Activated naive CD4-positive, alpha-beta T cell (primary cell): ENCODE measurements around the gene NFKBIA.
A peak's percentile ranks its signal among the peaks of the same experiment; 100 is the strongest.
"Not testable (repeated sequence)": the region's sequence is repeated elsewhere in the genome, so short reads cannot be mapped to it uniquely, and the experiment has no call there.

Experiments
- DNase-seq, 4 experiments: peaks; one replicate each; lab custom pipeline; 2025; lab: John Stamatoyannopoulos, UW

Gene NFKBIA

DNA sequence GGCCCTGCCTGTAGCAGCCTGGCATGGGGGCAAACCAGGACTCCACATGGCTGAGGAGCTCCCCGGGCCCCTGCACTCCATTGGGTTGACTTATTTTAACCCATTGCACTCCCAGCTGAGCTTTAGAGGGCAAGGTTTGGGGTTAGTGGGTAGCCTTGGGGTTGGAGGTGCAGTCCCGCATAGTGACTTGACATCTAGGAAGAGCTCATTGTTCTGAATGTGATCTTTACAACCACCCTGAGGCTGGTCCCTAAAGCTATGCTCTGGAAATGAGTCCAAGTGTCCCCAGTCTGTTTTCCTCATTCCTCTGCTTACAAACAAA lies 36.4 kb downstream of the NFKBIA start:
- no peak for DNase-seq

DNA sequence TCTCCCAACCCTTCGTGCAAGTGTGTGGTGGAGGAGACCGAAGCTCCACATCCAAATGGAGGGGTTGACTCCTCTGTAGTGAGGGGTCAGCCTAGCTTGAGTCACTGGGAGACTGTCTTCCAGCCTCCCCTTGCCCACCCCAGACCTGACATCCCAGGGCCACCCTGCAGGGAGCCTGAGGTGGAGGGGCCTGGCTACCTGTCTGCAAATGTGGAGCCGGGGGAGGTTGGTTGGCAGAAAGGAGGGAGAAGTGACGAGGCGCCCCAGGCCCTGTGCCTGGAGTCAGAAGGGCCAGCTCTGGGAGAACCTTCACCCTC lies 37.5 kb downstream of the NFKBIA start:
- DNase-seq, result no peak

DNA sequence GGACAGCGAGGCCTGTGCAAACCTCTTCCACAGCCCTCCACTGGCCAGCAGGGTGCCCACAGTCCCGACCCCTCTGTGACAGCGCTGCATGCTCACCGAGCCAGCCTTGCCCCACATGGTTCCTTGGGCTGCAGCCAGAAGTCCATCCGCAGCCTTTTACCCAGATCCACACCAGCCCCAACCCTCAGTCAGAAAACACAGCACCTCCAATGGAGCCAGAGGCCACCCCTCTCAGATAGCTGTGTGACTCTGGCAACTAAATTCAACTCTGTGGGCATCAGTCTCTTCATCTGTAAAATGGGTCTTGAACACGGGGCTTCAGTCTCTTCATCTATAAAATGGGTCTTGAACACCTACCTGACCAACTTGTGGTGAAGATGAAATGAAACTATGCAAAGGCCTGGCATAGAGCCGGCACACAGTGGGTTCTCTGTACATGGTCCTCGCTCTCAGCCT lies 38.0 kb downstream of the NFKBIA start:
- DNase-seq, result no peak

DNA sequence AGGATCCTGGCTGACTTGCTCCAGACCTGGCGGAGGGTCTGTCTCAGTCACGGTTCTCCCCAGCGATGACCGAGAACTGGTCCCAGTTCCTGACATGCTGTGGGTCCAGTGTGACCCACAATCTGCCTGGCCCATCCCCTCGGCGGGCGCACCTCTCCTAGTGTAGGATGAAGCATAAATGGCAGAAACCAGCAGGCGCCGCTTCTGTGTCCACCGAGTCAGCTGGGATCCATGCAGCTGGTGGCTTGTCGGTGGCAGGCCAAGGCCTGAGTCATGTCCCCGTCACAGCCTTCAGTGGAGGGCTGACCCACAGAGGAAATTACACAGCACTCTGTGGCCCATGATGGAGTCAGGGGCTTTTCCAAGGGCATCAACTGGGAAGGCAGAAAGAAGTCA lies 38.5 kb downstream of the NFKBIA start:
- no peak for DNase-seq

DNA sequence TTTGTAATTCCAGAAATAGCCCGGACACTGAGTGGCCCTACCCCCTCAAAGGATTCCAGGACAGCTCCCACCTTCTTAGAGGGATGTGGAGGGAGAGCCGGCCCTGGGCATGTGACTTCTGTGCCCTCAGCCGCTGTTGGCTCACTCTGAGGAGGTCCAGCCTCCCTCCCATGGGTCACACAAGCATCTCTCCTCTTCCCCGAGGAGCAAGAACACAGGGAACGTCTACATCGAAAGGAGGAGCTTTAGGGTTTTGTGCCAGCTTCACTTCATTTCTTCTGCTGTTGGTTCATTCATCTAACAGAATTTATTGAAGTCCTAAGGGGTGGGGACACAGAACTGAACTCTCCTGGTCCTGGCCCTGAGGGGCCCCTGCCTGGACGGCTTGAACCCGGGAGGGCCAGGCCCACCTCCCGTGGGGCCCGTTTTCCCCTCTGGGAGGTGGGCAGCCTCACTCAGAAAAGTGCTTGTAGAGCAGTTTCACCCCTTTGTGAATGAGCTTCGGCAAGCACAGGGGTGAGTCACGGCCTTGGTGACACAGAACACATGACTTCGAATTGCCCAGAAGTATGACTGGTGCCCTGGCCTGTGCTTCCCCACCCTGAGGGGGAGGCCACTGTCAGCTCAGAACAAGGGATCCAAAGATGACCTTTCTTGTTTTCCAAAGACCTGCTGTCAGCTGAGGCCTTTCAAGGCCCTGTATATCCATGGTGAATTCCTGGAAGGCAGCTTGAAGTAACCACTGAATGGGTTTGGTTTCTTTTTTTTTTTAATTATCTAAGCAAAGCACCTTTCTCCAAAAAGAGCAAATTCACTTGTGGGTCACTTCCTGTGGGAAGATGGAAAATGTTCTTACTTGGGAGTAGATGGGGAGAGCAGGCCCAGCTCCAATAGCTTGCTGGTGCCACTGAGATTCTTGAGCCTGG lies 39.2 kb downstream of the NFKBIA start:
- DNase-seq, result peak in 3 of 4 experiments; percentile 8 to 27 (median 16)

DNA sequence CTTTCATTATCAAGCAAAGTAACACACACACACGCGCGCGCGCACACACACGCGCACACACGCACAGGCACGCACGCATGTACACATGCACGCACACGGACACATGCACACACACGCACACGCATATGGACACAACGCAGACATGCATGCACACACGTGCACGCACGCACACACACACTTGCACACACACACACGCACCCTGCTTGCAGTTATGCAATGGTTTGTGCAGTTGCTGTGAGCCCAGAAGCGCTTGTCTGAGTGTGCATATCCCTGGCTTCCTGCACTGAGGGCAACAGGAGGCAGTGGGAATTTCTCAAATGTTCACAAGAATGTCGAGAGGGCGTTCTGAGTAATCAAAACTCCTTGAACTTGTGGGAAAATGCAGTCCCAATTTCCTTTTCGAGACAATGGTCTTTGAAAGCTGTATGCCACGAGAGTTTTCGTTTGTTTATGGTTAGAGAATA lies 41.6 kb downstream of the NFKBIA start:
- DNase-seq, result no peak

DNA sequence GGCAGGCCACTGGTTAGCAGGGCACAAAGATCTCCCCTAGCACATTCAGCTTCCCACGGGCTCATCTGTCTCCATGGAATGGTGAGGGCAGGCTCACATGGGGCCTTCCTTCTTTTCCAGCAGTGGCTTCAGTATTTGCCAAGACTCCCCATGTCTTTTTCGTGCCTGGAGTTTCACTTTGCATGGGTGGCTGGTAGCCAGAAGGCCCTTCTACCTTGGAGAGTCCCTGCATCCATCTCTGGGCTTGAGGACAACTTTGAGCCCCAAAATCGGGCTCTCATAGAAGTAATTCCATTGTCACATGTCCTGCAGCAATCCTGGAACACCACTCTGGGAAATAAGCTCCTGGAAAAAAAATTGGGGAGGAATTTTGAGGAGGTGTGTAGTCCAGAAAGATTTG lies 42.1 kb downstream of the NFKBIA start:
- DNase-seq, result no peak

DNA sequence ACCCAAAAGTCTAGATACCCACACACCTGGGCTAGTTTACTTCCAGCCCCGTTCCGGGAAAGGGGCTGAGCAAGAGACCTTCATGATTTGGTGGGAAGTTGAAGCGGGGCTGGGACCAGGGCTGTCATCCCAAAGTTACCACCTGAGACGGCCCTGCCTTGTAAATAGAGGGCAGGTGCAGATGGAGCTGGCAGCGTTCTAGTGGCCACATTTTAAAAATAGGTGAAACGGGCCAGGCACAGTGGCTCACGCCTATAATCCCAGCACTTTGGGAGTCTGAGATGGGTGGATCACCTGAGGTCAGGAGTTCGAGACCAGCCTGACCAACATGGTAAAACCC lies 43.4 kb downstream of the NFKBIA start:
- no peak for DNase-seq

DNA sequence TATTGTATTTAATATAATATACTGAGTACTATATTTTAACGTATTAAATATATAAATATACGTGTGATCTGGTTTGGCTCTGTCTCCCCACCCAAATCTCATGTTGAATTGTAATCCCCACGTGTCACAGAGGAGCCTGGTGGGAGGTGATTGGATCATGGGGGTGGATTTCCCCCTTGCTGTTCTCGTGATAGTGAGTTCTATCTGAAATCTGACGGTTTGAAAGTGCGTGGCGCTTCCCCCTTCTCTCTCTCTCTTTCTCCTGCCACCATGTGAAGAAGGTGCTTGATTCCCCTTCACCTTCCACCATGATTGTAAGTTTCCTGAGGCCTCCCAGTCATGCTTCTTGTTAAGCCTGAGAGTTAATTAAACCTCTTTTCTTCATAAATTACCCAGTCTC lies 44.9 kb downstream of the NFKBIA start:
- not testable (repeated sequence) for DNase-seq

DNA sequence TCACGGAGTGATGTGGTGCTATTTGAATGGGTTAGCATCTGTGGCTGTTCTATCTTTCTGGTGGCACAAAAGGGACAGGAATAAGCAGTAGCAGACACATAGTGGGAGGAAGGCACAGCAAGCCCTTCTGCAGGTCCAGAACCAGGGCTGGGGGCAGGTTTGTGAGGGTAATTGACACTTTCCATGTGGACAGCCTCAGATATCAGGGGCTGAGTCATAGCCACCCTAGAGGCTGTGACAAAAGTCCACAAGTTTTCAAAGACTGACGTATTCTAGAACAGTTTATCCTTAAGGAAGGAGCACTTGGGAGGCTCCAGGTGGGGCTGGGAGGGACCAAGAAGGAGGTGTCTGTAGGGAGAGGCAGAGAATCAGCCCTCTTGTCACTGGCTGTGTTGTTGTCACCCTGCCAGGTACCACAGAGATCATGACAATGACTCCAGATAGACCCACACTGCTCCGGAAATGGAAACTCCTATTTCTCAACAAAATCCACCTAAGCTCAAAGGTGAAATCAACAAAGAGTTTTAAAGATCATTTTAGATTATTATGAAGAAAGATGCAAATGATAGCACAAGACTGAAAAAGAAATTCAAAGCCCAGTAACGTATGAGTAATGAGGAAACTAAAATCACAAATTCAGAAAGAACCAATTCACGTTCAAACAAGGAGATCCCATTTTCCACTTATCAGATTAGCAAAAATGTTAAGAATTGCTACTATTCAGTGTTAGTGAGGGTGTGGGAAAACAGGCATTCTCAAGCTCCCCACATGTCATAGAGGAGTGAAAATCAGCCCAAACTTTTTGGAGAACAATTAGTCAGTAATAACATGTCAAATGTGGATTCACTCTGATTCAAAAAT lies 48.3 kb downstream of the NFKBIA start:
- no peak for DNase-seq

DNA sequence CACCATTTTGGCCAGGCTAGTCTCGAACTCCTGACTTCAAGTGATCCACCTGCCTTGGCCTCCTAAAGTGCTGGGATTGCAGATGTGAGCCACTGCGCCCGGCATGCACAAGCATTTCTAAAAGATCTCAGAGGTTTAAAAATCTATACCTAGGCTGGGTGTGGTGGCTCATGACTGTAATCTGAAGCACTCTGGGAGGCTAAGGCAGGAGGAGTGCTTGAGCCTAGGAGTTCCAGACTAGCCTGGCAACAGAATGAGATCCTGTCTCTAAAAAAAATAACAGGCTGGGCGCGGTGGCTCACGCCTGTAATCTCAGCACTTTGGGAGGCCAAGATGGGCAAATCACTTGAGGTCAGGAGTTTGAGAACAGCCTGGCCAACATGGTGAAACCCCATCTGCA lies 49.3 kb downstream of the NFKBIA start:
- not testable (repeated sequence) for DNase-seq

DNA sequence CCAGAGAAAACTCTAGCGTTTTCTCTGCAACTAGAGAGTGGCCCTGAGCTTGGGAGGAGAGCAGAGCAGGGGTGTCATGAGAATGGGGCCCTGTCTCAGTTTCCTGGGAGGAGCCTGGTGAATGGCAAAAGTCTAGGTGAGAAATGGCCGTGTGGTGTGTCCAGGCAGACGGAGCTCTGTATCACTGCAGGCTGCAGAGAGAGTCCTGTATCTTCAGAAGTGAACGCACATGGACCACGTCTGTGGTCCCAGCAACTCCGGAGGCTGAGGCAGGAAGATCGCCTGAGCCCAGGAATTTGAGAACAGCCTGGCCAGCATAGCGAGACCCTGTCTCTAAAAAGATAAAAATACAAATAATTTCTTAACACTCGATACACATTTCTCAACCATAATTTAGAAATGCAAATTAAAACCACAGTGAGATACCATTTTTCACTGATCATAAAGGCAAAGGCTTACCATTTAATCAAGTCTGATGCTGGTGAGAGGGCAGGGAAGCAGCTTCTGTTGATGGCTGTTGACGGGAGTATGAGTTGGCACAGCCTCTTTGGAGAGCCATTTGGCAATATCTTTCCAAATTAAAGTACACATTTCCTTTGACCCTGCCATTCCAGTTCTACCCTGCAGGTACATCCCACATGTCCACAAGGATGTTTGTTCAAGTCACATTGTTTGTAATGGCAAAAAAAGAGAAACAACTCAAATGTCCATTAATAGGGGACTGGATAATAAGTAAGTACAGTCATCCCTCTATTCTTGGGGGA lies 51.0 kb downstream of the NFKBIA start:
- no peak for DNase-seq

DNA sequence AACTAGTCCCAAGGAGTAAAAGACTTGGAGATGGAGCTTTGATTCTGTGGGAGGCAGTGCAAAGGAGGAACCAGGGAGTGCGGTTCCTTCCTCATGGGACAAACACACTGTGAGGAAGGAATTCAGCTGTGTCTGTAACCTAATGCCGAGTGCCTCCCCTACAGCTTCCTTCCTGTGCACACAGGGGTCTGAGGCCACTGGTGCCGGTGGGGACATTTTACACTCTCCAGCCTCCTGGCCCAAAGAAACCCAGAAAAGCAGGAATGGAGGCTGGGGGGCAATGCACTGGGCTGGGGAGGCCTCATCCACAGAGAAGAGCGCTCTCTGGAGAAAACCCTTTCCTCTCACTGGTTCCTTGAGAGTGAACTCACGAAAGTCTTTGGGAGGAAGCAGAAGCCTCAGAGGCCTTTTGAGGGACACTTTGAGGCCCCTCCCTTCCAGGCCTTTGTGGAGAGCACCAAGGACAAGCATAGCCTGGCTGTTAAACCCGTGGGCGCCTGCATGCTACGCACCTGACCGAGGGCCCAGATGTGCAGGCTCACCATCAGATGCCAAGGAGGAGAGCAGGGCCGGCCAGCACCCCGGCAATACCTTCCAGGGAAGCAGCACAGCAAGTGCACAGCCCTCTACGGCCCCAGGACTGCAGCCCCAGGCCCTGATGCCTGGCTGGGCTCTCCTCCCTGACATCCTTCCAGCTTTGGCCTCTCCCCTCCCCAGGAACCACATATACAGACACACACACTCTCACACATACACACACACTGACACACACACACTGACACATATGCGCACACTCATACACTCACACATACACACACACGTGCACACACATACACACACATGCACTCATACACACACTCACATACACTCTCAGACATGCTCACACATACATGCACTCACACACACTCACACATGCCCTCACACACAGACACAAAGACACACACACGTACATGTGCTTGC lies 52.0 kb downstream of the NFKBIA start:
- no peak for DNase-seq

DNA sequence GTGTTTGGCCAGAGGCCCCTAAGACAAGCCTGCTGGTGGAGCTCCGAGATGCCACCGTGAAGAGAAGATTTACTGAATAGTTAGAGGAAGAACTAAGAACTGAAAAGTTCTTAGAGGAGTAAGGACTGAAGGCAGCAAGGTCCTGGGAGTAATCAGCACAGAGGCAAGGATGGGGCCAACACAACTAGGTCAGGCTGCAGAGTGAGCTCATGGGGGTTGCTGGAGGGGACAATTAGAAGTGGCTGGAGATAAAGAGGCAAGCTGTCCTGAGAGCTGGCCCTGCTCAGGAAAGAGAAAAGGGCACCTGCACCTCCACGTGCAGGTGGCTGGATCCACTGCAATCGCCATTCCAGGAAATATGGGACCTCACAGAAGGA lies 52.7 kb downstream of the NFKBIA start:
- no peak for DNase-seq
